ENCODE measurements around the gene FUCA1. TPM values are rescaled to one million over a fixed set of nuclear protein-coding genes. Genes with fewer than 3 reads are reported as not detected.

FUCA1 gene
- total and polyA plus RNA-seq, 10 of the 15 experiments (the other 5 are each of a cell fraction or from before 2014, with no cell fraction given) = 33.3 to 117 (median 52.6) TPM

- no TSS peak for BruUV-seq (replicated peaks)
- Histone ChIP-seq H2AFZ (ENCODE audit: control insufficient read depth, low read depth, low read length) (peak within 1 kb of the TSS; percentile 75), H4K20me1 (ENCODE audit: control insufficient read depth, insufficient read depth) (no peaks in the 10 kb centered on the region), H3K36me3 (ENCODE audit: control insufficient read depth in 2 of 2, insufficient read depth in 2 of 2, low read length in 1 of 2) (no peaks in the 10 kb centered on the region), H3K9me3 (replicated peaks; ENCODE audit: control insufficient read depth, insufficient read depth, low read length) (no peaks in the 10 kb centered on the region), H3K79me2 (ENCODE audit: control insufficient read depth, insufficient read depth, low read length) (peaks cover 10% of the 10 kb centered on the region), H3K4me1 (ENCODE audit: control insufficient read depth, insufficient read depth, low read length) (no peaks in the 10 kb centered on the region), H3K9ac (ENCODE audit: control insufficient read depth, insufficient read depth, low read length) (peak within 1 kb of the TSS; percentile 94), H3K4me2 (ENCODE audit: control insufficient read depth, insufficient read depth) (peak within 1 kb of the TSS; percentile 84), H3K27me3 (replicated peaks in 1 of 2; ENCODE audit: control insufficient read depth in 2 of 2, insufficient read depth in 2 of 2, low read length in 1 of 2) (no peaks in the 10 kb centered on the region), H3K4me3 (peak within 1 kb of the TSS; percentile 83), H3K27ac (ENCODE audit: control insufficient read depth, insufficient read depth) (peak within 1 kb of the TSS; percentile 82)
- FAIRE-seq (peak; percentile 73), ATAC-seq (peak; percentile 99), DNase-seq (ENCODE audit: low read depth, low spot score) (peak; percentile 55)
- SMC1A ChIA-PET (ENCODE audit: uncharacterized antibody, unreplicated experiment) = interaction anchor here (0.9 to 2.0 kb wide), 15 partner anchors 9 to 151 kb away, joined by 3 to 9 read pairs (median 4); partner anchors contain the start of genes CNR2 and RPL11
- under 1% methylated on average over 39 of the region's 42 CpGs for WGBS (ENCODE audit: insufficient coverage, insufficient replicate concordance, low lambda C conversion rate, missing lambda C conversion rate)
- RAD21 ChIA-PET (ENCODE audit: unreplicated experiment) = interaction anchor here (0.6 to 2.4 kb wide), 11 partner anchors 15 to 91 kb away, joined by 3 to 16 read pairs (median 5); partner anchors contain the start of gene CNR2
- in situ Hi-C loops (cut with MboI) = no loop called here
- POLR2A ChIA-PET = interaction anchor here (0.6 to 3.5 kb wide), 18 partner anchors 9 to 366 kb away, joined by 3 to 22 read pairs (median 5); partner anchors contain the start of genes GALE and PITHD1
- CTCF ChIA-PET = interaction anchor here (0.9 to 8.3 kb wide), 9 partner anchors 9 to 91 kb away, joined by 3 to 74 read pairs (median 3); partner anchors contain the start of gene CNR2
- intact Hi-C loops (cut with micrococcal nuclease; ENCODE audit: unreplicated experiment) = loop anchor here (1.0 kb wide), 1 partner anchor 43 kb away; the partner anchor contains the start of gene FUCA1
- TF ChIP-seq HCFC1 (IDR thresholded peaks at IDR 0.05; ENCODE audit: low read length) = peak; percentile 65
- TF ChIP-seq SUZ12 (IDR thresholded peaks at IDR 0.05; ENCODE audit: unreplicated experiment) = no peak
- TF ChIP-seq, protein P1, sequence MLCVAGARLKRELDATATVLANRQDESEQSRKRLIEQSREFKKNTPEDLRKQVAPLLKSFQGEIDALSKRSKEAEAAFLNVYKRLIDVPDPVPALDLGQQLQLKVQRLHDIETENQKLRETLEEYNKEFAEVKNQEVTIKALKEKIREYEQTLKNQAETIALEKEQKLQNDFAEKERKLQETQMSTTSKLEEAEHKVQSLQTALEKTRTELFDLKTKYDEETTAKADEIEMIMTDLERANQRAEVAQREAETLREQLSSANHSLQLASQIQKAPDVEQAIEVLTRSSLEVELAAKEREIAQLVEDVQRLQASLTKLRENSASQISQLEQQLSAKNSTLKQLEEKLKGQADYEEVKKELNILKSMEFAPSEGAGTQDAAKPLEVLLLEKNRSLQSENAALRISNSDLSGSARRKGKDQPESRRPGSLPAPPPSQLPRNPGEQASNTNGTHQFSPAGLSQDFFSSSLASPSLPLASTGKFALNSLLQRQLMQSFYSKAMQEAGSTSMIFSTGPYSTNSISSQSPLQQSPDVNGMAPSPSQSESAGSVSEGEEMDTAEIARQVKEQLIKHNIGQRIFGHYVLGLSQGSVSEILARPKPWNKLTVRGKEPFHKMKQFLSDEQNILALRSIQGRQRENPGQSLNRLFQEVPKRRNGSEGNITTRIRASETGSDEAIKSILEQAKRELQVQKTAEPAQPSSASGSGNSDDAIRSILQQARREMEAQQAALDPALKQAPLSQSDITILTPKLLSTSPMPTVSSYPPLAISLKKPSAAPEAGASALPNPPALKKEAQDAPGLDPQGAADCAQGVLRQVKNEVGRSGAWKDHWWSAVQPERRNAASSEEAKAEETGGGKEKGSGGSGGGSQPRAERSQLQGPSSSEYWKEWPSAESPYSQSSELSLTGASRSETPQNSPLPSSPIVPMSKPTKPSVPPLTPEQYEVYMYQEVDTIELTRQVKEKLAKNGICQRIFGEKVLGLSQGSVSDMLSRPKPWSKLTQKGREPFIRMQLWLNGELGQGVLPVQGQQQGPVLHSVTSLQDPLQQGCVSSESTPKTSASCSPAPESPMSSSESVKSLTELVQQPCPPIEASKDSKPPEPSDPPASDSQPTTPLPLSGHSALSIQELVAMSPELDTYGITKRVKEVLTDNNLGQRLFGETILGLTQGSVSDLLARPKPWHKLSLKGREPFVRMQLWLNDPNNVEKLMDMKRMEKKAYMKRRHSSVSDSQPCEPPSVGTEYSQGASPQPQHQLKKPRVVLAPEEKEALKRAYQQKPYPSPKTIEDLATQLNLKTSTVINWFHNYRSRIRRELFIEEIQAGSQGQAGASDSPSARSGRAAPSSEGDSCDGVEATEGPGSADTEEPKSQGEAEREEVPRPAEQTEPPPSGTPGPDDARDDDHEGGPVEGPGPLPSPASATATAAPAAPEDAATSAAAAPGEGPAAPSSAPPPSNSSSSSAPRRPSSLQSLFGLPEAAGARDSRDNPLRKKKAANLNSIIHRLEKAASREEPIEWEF (IDR thresholded peaks at IDR 0.05; ENCODE audit: insufficient replicate concordance, low read depth, low read length) = peak; percentile 53
- no peak for TF ChIP-seq ZBED1 (IDR thresholded peaks at IDR 0.05; ENCODE audit: borderline replicate concordance)
- no peak for TF ChIP-seq NFYB (IDR thresholded peaks at IDR 0.05; ENCODE audit: insufficient read depth, low read depth, low read length)
- no peak for TF ChIP-seq SREBF2 (IDR thresholded peaks at IDR 0.05; ENCODE audit: low read length)
- TF ChIP-seq BHLHE40 (IDR thresholded peaks at IDR 0.05; ENCODE audit: borderline replicate concordance in 1 of 2, low read depth in 2 of 2, low read length in 1 of 2) = peak; percentile 83 to 93
- TF ChIP-seq, protein P2, sequence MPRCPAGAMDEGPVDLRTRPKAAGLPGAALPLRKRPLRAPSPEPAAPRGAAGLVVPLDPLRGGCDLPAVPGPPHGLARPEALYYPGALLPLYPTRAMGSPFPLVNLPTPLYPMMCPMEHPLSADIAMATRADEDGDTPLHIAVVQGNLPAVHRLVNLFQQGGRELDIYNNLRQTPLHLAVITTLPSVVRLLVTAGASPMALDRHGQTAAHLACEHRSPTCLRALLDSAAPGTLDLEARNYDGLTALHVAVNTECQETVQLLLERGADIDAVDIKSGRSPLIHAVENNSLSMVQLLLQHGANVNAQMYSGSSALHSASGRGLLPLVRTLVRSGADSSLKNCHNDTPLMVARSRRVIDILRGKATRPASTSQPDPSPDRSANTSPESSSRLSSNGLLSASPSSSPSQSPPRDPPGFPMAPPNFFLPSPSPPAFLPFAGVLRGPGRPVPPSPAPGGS (IDR thresholded peaks at IDR 0.05; ENCODE audit: borderline replicate concordance, insufficient read depth, low read depth, low read length, poor library complexity, severe bottlenecking) = peak; percentile 21
- no peak for TF ChIP-seq NR2C2 (IDR thresholded peaks at IDR 0.05; ENCODE audit: borderline replicate concordance, control insufficient read depth, insufficient read length, low read depth)
- TF ChIP-seq TAF1 (IDR thresholded peaks at IDR 0.05; ENCODE audit: borderline replicate concordance, low read depth, low read length) = peak; percentile 98
- TF ChIP-seq MXI1 (IDR thresholded peaks at IDR 0.05; ENCODE audit: low read depth, low read length) = peak; percentile 79; the same call in 1 of the 2 replicates
- no peak for TF ChIP-seq HDAC2 (IDR thresholded peaks at IDR 0.05)
- TF ChIP-seq POU2F2 (IDR thresholded peaks at IDR 0.05; ENCODE audit: borderline replicate concordance, low read depth, low read length) = peak; percentile 86; the same call in 2 of the 3 replicates
- peak; percentile 99 for TF ChIP-seq POLR2A (IDR thresholded peaks at IDR 0.05; ENCODE audit: low read depth, low read length)
- TF ChIP-seq RAD51 (IDR thresholded peaks at IDR 0.05) = peak; percentile 84
- TF ChIP-seq IKZF1 (conservative IDR thresholded peaks at IDR 0.05) = peak; percentile 65
Measured at GRCh38 chr1:23825076-23825761, 42.9 kb downstream of the FUCA1 start, which contains the start of gene HMGCL. Gene HMGCL (minus strand): TSS chr1:23825429. CDS start chr1:23825415, 14 bp downstream.
